ENCODE measurements around the gene KIF21B. TPM values are rescaled to one million over a fixed set of nuclear protein-coding genes. Genes with fewer than 3 reads are reported as not detected.

KIF21B gene
- total RNA-seq, 4 donors from 2014 or later, result 0.82 to 3.2 (median 2.1) TPM

- no peak for TF ChIP-seq CTCF (IDR thresholded peaks at IDR 0.05; ENCODE audit: low read depth)
Measured at GRCh38 chr1:201038186-201038876, 14.8 kb upstream of the KIF21B start.

- no peak for TF ChIP-seq CTCF (IDR thresholded peaks at IDR 0.05; ENCODE audit: low read depth)
Measured at GRCh38 chr1:201036188-201036842, 12.8 kb upstream of the KIF21B start.

GRCh38 chr1:201034671-201035070 is 11.2 kb upstream of the KIF21B start:
- TF ChIP-seq CTCF (IDR thresholded peaks at IDR 0.05; ENCODE audit: low read depth), result no peak

GRCh38 chr1:201032408-201032807 is 8.9 kb upstream of the KIF21B start:
- no peak for TF ChIP-seq CTCF (IDR thresholded peaks at IDR 0.05; ENCODE audit: low read depth)

- TF ChIP-seq CTCF (IDR thresholded peaks at IDR 0.05; ENCODE audit: low read depth), result no peak
Measured at GRCh38 chr1:201028461-201028889, 5.0 kb upstream of the KIF21B start.

GRCh38 chr1:201026836-201027235 is 3.3 kb upstream of the KIF21B start:
- TF ChIP-seq CTCF (IDR thresholded peaks at IDR 0.05; ENCODE audit: low read depth), result no peak

- TF ChIP-seq CTCF (IDR thresholded peaks at IDR 0.05; ENCODE audit: low read depth), result no peak
Measured at GRCh38 chr1:201026234-201026633, 2.7 kb upstream of the KIF21B start.
